IMR-90 (cell line): Measurements from ENCODE around the gene SNCG.
A peak's percentile ranks its signal among the peaks of the same experiment; 100 is the strongest.

Experiments used
- BHLHE40 ChIP-seq: fragments of 150-350 bp; IDR thresholded peaks from 2 replicates; pipeline ENCODE4 v1.6.1; 2016; ENCODE audit warnings: mild to moderate bottlenecking, low read depth, low read length
- CEBPB ChIP-seq: IDR thresholded peaks from 2 replicates; pipeline ENCODE4 v1.6.1; 2012; ENCODE audit warnings: low read depth, low read length, improper control_type of control experiment
- FOS ChIP-seq: fragments of 150-350 bp; IDR thresholded peaks from 2 replicates; pipeline ENCODE4 v1.6.1; 2016; ENCODE audit warnings: low read depth, low read length
- MAZ ChIP-seq: IDR thresholded peaks from 2 replicates; pipeline ENCODE4 v1.6.1; 2012; ENCODE audit warnings: low read depth, mild to moderate bottlenecking, low read length, improper control_type of control experiment, moderate library complexity, borderline replicate concordance
- MXI1 ChIP-seq: IDR thresholded peaks from 2 replicates; pipeline ENCODE4 v1.6.1; 2012; ENCODE audit warnings: low read depth, mild to moderate bottlenecking, low read length, moderate library complexity, borderline replicate concordance
- NFE2L2 ChIP-seq: fragments of 150-350 bp; IDR thresholded peaks from 2 replicates; pipeline ENCODE4 v1.6.1; 2016; ENCODE audit warnings: low read depth, mild to moderate bottlenecking, low read length
- POLR2A ChIP-seq: IDR thresholded peaks from 2 replicates; pipeline ENCODE4 v1.6.1; 2012; ENCODE audit warnings: mild to moderate bottlenecking, low read depth, low read length
- RAD21 ChIP-seq: IDR thresholded peaks from 2 replicates; pipeline ENCODE4 v1.6.1; 2012; ENCODE audit warnings: low read length, improper control_type of control experiment
- RCOR1 ChIP-seq: IDR thresholded peaks from 2 replicates; pipeline ENCODE4 v1.6.1; 2012; ENCODE audit warnings: mild to moderate bottlenecking, low read length, improper control_type of control experiment; ENCODE audit not compliant: insufficient replicate concordance
- RFX5 ChIP-seq: IDR thresholded peaks from 2 replicates; pipeline ENCODE4 v1.8.0; 2012; ENCODE audit warnings: low read depth, mild to moderate bottlenecking, low read length, moderate library complexity
- SMC3 ChIP-seq: fragments of 150-350 bp; IDR thresholded peaks from 2 replicates; pipeline ENCODE4 v1.6.1; 2016; ENCODE audit warnings: low read depth, mild to moderate bottlenecking, antibody characterized with exemption, low read length, moderate library complexity
- TF ChIP-seq, protein P1 (sequence below): conservative IDR thresholded peaks from 2 replicates; pipeline ENCODE4 v1.5.1; 2012; ENCODE audit warnings: mild to moderate bottlenecking, low read depth, low read length, improper control_type of control experiment
- TF ChIP-seq, protein P2 (sequence below): fragments of 150-350 bp; IDR thresholded peaks from 2 replicates; pipeline ENCODE4 v1.6.1; 2017; ENCODE audit warnings: mild to moderate bottlenecking, antibody characterized with exemption, low read length, low read depth
- TF ChIP-seq, protein P3 (sequence below): fragments of 150-350 bp; IDR thresholded peaks from 2 replicates; pipeline ENCODE4 v1.6.1; 2016; ENCODE audit warnings: low read depth, mild to moderate bottlenecking, low read length, moderate library complexity, borderline replicate concordance

- TF ChIP-seq, protein P1, sequence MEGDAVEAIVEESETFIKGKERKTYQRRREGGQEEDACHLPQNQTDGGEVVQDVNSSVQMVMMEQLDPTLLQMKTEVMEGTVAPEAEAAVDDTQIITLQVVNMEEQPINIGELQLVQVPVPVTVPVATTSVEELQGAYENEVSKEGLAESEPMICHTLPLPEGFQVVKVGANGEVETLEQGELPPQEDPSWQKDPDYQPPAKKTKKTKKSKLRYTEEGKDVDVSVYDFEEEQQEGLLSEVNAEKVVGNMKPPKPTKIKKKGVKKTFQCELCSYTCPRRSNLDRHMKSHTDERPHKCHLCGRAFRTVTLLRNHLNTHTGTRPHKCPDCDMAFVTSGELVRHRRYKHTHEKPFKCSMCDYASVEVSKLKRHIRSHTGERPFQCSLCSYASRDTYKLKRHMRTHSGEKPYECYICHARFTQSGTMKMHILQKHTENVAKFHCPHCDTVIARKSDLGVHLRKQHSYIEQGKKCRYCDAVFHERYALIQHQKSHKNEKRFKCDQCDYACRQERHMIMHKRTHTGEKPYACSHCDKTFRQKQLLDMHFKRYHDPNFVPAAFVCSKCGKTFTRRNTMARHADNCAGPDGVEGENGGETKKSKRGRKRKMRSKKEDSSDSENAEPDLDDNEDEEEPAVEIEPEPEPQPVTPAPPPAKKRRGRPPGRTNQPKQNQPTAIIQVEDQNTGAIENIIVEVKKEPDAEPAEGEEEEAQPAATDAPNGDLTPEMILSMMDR = no peak
- TF ChIP-seq RAD21 (no peak), SMC3 (no peak), CEBPB (no peak), RFX5 (no peak), RCOR1 (no peak), POLR2A (peak; percentile 90), BHLHE40 (no peak), MXI1 (no peak), FOS (no peak), NFE2L2 (no peak), MAZ (no peak)
- TF ChIP-seq, protein P2, sequence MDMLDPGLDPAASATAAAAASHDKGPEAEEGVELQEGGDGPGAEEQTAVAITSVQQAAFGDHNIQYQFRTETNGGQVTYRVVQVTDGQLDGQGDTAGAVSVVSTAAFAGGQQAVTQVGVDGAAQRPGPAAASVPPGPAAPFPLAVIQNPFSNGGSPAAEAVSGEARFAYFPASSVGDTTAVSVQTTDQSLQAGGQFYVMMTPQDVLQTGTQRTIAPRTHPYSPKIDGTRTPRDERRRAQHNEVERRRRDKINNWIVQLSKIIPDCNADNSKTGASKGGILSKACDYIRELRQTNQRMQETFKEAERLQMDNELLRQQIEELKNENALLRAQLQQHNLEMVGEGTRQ = no peak
- TF ChIP-seq, protein P3, sequence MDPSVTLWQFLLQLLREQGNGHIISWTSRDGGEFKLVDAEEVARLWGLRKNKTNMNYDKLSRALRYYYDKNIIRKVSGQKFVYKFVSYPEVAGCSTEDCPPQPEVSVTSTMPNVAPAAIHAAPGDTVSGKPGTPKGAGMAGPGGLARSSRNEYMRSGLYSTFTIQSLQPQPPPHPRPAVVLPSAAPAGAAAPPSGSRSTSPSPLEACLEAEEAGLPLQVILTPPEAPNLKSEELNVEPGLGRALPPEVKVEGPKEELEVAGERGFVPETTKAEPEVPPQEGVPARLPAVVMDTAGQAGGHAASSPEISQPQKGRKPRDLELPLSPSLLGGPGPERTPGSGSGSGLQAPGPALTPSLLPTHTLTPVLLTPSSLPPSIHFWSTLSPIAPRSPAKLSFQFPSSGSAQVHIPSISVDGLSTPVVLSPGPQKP = no peak
Measured at GRCh38 chr10:86970982-86971231, 12.5 kb downstream of the SNCG start.
